Spleen (tissue), 11 donors: ENCODE results near the gene VSTM1. TPM values are rescaled to one million over a fixed set of nuclear protein-coding genes. Genes with fewer than 3 reads are reported as not detected.
A peak's percentile ranks its signal among the peaks of the same experiment; 100 is the strongest.

ENCODE experiments used
- DNase-seq: peaks from one replicate; pipeline ENCODE4 v3.0.0-alpha.2; 2020
- H3K27ac ChIP-seq, 8 donors: fragments of 200-600 bp; sonication (generic) in 7 of 8; 1 replicate in 4 of 8; 2 replicates in 4 of 8; pipeline versions ENCODE4 v1.5.0 to v1.8.0; 2016 to 2021; ENCODE audit warnings: inconsistent platforms in 4 of 8, mild to moderate bottlenecking in 4 of 8, moderate library complexity in 1 of 8
- H3K27me3 ChIP-seq, 7 donors: fragments of 200-600 bp; sonication (generic) in 6 of 7; replicated peaks in 1 of 7; 1 replicate in 4 of 7; 2 replicates in 3 of 7; pipeline versions ENCODE4 v1.5.0 to v1.8.0; 2016 to 2021; ENCODE audit warnings: inconsistent platforms in 3 of 7, mild to moderate bottlenecking in 1 of 7
- H3K36me3 ChIP-seq, 6 donors: fragments of 200-600 bp; sonication (generic) in 5 of 6; 1 replicate in 4 of 6; 2 replicates in 2 of 6; pipeline versions ENCODE4 v1.5.0 to v1.8.0; 2016 to 2021; ENCODE audit warnings: inconsistent platforms in 2 of 6
- H3K4me1 ChIP-seq, 6 donors: fragments of 200-600 bp; sonication (generic) in 5 of 6; 1 replicate in 3 of 6; 2 replicates in 3 of 6; pipeline versions ENCODE4 v1.5.0 to v1.8.0; 2016 to 2021; ENCODE audit warnings: inconsistent platforms in 3 of 6
- H3K4me3 ChIP-seq, 8 donors: fragments of 200-600 bp; sonication (generic) in 7 of 8; 1 replicate in 4 of 8; 2 replicates in 4 of 8; pipeline versions ENCODE4 v1.5.0 to v1.8.0; 2016 to 2021; ENCODE audit warnings: inconsistent platforms in 4 of 8, mild to moderate bottlenecking in 4 of 8, moderate library complexity in 2 of 8
- H3K9me3 ChIP-seq, 8 donors: fragments of 200-600 bp; sonication (generic) in 7 of 8; 1 replicate in 4 of 8; 2 replicates in 4 of 8; pipeline versions ENCODE4 v1.5.0 to v1.8.0; 2016 to 2021; ENCODE audit warnings: inconsistent platforms in 4 of 8
- CTCF ChIP-seq, 11 experiments: fragments of 200-600 bp in 7 of 11; fragments of 450-650 bp in 4 of 11; sonication (generic) in 4 of 11; IDR thresholded peaks in 8 of 11; conservative IDR thresholded peaks in 3 of 11; 1 replicate in 7 of 11; 2 replicates in 4 of 11; pipeline versions ENCODE4 v1.4.0 to v1.8.0; 2016 to 2021; ENCODE audit warnings: antibody characterized with exemption in 11 of 11, inconsistent platforms in 4 of 11, mild to moderate bottlenecking in 1 of 11
- POLR2A ChIP-seq, 3 donors: fragments of 450-650 bp; IDR thresholded peaks; one replicate each; pipeline ENCODE4 v1.5.1; 2017; ENCODE audit warnings: antibody characterized with exemption in 3 of 3, mild to moderate bottlenecking in 1 of 3
- POLR2AphosphoS5 ChIP-seq, 3 donors: sonication (generic); formaldehyde crosslinking; IDR thresholded peaks; one replicate each; pipeline ENCODE4 v1.5.1; 2017; ENCODE audit warnings: antibody characterized with exemption in 3 of 3
- WGBS, 5 donors: extraction: QIAGEN DNeasy Blood & Tissue Kit in 3 of 5; methylation state at CpG; one replicate each; pipeline versions ENCODE4 v1.1.5 to v1.1.7; 2013 to 2018; 5-methylcytosine and 5-hydroxymethylcytosine counted together
- intact Hi-C: fragments of 100-400 bp; cut with DNase I; formaldehyde crosslinking; loops from one replicate; pipeline ENCODE4 v1.15.0; 2023; ENCODE audit warnings: low total_unique reads
- polyA plus RNA-seq, 3 donors: library from polyadenylated mRNA; stranded (reverse); fragments of 200-250 nt; gene quantifications; one replicate each; pipeline ENCODE4 v1.2.1, GENCODE V29; 2013
- total RNA-seq, 7 donors: library from RNA; depleted of rRNA in 3 of 7; stranded (reverse); fragments of >200 nt in 3 of 7; fragmentation: NEBNext Ultra II Directional in 4 of 7; extraction: Animal tissue kit (Norgen Biotek cat#: 25700) in 4 of 7; gene quantifications; one replicate each; pipeline versions ENCODE4 v1.1.0 to v1.2.1, GENCODE V29; 2016 to 2021
- donor health status: healthy with polysubstance abuse.
- donor health status: DM: no; HTN: no; CAD: no; lungs with moderate emphysema.
- donor health status: DM: no; HTN: no; CAD: no.
- donor health status: Bipolar disorder and iron deficiency.
- donor health status: healthy.
- donor health status: DM: no; HTN: no; CAD: no.
- donor health status: DM: yes; HTN: yes; CAD: no.

Gene VSTM1
- total and polyA plus RNA-seq, 10 donors: 0.32 to 13.3 (median 5.3) TPM; not detected in 1

GRCh38 chr19:54035215-54036178 is 28.2 kb downstream of the VSTM1 start:
- Histone ChIP-seq H3K27ac (no peak overlapping the region), H3K27me3 (peaks cover 0 to 59% (median 0%) of the 10 kb centered on the region in 7 donors), H3K9me3 (no peaks in the 10 kb centered on the region), H3K4me3 (no peak overlapping the region), H3K36me3 (peaks cover 0 to 8% (median 0%) of the 10 kb centered on the region in 6 donors), H3K4me1 (peaks cover 0 to 10% (median 0%) of the 10 kb centered on the region in 6 donors)
- intact Hi-C loops: no loop called here
- DNase-seq: no peak
- WGBS, 5 donors: 60 to 78% (median 67%) methylated on average over 4 of the region's 4 CpGs
- TF ChIP-seq POLR2AphosphoS5 (IDR thresholded peaks at IDR 0.05): no peak
- no peak for TF ChIP-seq POLR2A (IDR thresholded peaks at IDR 0.05)
- no peak for TF ChIP-seq CTCF (IDR thresholded peaks at IDR 0.05 in 8 of 11, conservative IDR thresholded peaks at IDR 0.05 in 3 of 11)

- no peak for DNase-seq
- 42 to 47% (median 44%) methylated on average over 13 of the region's 13 CpGs for WGBS, 5 donors
- Histone ChIP-seq H3K27ac (no peak overlapping the region), H3K4me1 (peaks cover 0 to 25% (median 0%) of the 10 kb centered on the region in 6 donors), H3K4me3 (no peak overlapping the region), H3K27me3 (peaks cover 0 to 81% (median 0%) of the 10 kb centered on the region in 7 donors), H3K36me3 (no peaks in the 10 kb centered on the region), H3K9me3 (no peaks in the 10 kb centered on the region)
- intact Hi-C loops: no loop called here
- no peak for TF ChIP-seq POLR2AphosphoS5 (IDR thresholded peaks at IDR 0.05)
- peak in 1 of 11 experiments; percentile 17 for TF ChIP-seq CTCF (IDR thresholded peaks at IDR 0.05 in 8 of 11, conservative IDR thresholded peaks at IDR 0.05 in 3 of 11)
Observed at GRCh38 chr19:54030895-54031586, 32.7 kb downstream of the VSTM1 start.

- intact Hi-C loops: loop anchor here (10.0 kb wide), 1 partner anchor 125 kb away; the partner anchor contains the start of gene CACNG7
- Histone ChIP-seq H3K4me1 (peaks cover 0 to 25% (median 0%) of the 10 kb centered on the region in 6 donors), H3K27ac (no peak overlapping the region), H3K4me3 (no peak overlapping the region), H3K9me3 (no peaks in the 10 kb centered on the region), H3K36me3 (no peaks in the 10 kb centered on the region), H3K27me3 (peaks cover 0 to 86% (median under 1%) of the 10 kb centered on the region in 7 donors)
- TF ChIP-seq POLR2A (IDR thresholded peaks at IDR 0.05): no peak
- no peak for TF ChIP-seq POLR2AphosphoS5 (IDR thresholded peaks at IDR 0.05)
- peak; percentile 17 to 72 (median 56) for TF ChIP-seq CTCF (IDR thresholded peaks at IDR 0.05 in 8 of 11, conservative IDR thresholded peaks at IDR 0.05 in 3 of 11)
- DNase-seq: peak; percentile 76
- WGBS, 5 donors: 31 to 40% (median 37%) methylated on average over 9 of the region's 9 CpGs
Observed at GRCh38 chr19:54029930-54030490, 33.7 kb downstream of the VSTM1 start.
